ENCODE results near the gene CR2.
"Not testable (repeated sequence)": the region's sequence is repeated elsewhere in the genome, so short reads cannot be mapped to it uniquely, and the experiment has no call there.

The CR2 gene

GRCh38 chr1:207454046-207454964 is at the start of gene CR2:
Gene CR2 (plus strand): TSS chr1:207454328. CDS start chr1:207454419, 91 bp downstream.
- no peak for DNase-seq

DNA sequence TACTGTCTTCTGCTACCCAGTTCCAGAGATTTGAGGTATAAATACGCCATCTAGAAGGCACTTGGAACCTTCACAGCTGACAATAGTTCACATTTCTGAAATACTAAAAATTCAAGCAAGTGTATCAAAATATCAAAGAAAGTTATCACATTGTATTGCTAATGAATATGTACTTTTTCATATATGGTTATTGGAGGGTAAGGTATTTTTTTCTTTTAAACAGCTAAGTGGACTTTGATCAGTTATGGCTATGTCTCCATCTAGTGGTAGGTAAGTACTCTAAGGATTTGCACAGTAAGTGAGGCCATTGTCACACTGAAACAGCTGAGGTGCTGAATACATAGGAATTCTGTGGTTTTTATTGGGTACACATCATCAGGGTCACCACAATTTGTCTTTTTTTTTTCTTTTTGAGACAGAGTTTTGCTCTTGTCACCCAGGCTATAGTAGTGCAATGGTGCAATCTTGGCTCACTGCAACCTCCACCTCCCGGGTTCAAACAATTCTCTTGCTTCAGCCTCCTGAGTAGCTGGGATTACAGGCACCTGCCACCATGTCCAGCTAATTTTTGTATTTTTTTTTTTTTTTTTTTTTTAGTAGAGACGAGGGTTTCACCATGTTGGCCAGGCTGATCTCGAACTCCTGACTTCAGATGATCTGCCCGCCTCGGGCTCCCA is 49.1 kb upstream of the CR2 start:
- peak; percentile 73 for DNase-seq

- DNase-seq: no peak
Observed at GRCh38 chr1:207405814-207406213, 48.3 kb upstream of the CR2 start.

- no peak for DNase-seq
Observed at GRCh38 chr1:207407655-207408260, 46.4 kb upstream of the CR2 start.

- no peak for DNase-seq
Observed at GRCh38 chr1:207412845-207413244, 41.3 kb upstream of the CR2 start.

GRCh38 chr1:207414606-207415108 is 39.5 kb upstream of the CR2 start:
- no peak for DNase-seq

DNA sequence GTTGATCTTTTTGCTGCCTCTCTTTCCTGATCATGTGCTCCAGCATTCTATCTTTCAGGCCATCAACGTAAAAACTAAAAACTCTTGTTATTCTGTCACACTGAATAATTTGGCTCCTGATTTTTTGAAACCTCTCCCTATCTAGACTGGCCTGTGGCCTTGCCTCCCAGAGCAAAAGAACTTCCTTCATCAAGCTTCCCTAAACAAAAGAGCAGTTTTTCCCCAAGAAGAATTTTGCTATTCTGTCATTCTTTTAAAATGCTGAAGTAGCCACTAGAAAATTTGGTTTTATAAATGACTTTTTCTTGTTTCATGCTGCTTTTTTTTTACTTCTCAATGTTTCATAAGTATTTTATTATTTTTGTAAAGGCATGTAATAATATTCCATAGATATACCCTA is 37.1 kb upstream of the CR2 start:
- no peak for DNase-seq

- no peak for DNase-seq
Observed at GRCh38 chr1:207418351-207418750, 35.8 kb upstream of the CR2 start.

- no peak for DNase-seq
Observed at GRCh38 chr1:207420109-207420508, 34.0 kb upstream of the CR2 start.

- DNase-seq: no peak
Observed at GRCh38 chr1:207421078-207421477, 33.0 kb upstream of the CR2 start.

- DNase-seq: no peak
Observed at GRCh38 chr1:207423560-207424292, 30.4 kb upstream of the CR2 start.

DNA sequence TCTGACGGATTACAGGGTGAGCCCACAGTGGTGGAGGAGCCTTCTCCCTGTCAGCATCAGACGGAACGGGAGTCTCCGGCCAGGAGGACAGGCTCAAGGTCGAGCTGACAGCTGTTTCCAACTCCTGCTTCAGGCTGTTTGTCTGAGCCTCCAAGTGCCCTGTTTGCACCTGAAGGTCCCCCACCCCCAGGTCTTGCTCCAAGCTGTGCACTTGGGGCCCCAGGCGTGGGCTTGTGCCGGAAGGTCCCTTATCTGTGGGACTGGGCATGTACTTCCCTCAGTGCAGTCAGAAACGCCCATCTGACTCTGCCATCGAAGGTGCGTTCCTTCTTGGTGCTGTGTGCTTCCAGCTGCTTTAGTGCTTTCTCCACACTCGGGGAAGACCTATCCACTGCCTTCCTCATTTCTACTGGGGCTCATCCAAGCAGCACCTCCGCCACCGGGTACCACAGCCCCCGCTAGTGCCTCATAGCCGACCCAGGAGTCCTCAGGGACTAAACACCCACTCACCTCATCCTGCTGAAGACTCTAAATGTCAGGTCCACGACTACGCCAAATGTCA is 29.5 kb upstream of the CR2 start:
- DNase-seq: no peak

- DNase-seq: no peak
Observed at GRCh38 chr1:207427832-207428585, 26.1 kb upstream of the CR2 start.

GRCh38 chr1:207428783-207429182 is 25.3 kb upstream of the CR2 start:
- DNase-seq: no peak

DNA sequence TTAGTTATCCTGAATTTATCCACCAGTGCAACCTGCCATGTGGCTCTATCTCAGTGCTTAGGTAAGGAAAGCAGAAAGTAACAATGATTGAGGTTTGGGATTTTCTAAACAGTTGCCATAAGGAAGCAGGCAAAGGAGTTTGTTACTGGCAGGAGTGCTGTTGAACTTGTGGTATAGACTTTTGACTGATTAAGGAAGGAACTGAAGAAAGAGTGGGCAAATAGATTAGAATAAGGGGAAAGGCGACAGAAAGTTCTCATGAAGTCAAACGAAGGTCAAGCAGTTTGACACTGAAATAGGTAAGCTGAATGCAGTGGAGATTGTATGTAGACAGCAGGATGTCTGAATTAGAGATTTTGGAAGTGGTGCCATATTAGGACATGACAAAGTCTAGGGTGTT is 24.2 kb upstream of the CR2 start:
- no peak for DNase-seq

DNA sequence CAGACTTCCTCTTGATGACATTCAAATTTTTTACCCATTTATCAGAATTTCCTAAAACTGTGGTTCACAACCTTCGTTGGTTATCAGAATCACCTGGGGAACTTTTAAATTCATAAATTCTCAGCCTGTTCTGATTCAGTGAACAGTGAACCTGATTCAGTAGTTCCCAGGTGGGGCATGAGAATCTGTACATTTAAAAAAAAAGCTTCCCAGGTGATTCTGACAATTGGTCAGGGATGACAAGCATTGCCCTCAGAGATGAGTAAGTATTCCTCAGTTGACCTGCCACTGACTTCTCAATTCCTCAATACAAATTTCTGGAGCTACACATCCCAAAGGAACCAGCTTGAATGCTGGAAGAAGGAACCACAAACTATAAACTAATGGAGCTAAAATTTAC is 23.5 kb upstream of the CR2 start:
- DNase-seq: no peak

DNA sequence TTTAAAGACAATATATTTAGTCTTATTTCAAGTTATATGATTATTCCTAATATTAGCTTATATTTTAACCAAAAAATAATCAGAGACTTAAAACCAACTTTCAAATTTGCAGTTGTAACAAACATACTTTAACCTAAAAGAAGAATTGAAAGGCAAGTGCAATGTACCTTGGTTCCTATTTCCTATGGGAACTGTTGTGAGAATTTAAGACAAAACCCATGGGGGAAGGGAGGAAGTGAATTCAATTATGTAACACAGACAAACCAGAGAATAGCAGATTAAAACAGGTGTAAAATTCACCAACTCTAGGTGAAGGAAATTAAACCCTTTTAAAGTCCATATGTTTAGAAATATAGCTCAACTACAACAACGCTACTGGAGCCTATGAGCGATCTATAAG is 22.6 kb upstream of the CR2 start:
- DNase-seq: no peak

GRCh38 chr1:207433435-207433834 is 20.7 kb upstream of the CR2 start:
- no peak for DNase-seq

DNA sequence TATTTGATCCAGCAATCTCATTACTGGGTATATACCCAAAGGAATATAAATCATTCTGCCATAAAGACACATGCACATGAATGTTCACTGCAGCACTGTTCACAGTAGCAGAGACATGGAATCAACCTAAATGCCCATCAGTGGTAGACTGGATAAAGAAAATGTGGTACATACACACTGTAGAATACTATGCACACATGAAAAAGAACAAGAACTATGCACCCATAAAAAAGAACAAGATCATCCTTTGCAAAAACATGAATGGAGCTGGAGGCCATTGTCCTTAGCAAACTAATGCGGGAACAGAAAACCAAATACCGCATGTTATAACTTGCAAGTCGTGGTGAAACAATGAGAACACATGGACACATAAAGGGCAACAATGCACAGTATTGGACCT is 17.4 kb upstream of the CR2 start:
- not testable (repeated sequence) for DNase-seq

- DNase-seq: no peak
Observed at GRCh38 chr1:207440626-207441025, 13.5 kb upstream of the CR2 start.

DNA sequence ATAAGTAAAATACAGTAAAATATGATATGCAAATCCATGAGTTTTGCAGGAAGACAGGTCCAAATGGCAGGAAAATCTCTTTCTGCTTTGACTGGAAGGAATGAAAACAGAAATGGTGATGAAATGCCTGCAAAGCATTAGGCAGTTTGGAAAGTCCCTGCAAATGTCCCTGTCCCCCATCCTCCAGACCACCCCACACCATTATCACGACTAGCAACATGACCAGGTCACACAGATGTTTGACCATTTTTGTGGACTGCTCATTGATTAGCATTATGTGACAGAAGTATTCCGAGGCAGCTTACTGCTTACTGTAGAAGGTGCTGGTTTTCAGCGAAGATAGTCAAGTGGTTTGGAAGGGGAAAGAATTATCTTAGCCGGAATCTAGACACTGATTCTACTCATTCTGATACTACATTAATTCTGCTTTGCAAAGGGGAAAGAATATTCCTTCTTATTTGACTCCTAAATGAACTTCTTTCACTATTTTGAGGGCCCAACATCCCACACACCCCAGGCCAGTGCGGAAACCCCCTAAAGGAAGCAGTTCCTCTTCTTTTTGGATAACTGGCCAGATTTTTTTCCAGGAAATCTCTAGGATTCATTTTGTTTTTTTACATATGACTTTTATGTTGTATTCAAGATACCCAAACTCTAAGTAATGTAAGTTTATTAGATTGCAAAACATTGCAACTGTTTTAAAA is 9.5 kb upstream of the CR2 start:
- DNase-seq: no peak

Data from NCI-H2171 treated with DMSO at 0.1 percent for 48 hours (cell line).